GM10847 (cell line): Measurements from ENCODE around the gene EDAR.

Source experiments
- POLR2A ChIP-seq: IDR thresholded peaks from 2 replicates; pipeline ENCODE4 v1.6.1; 2011; ENCODE audit not compliant: insufficient read length; ENCODE audit errors: extremely low read depth

Gene EDAR

DNA sequence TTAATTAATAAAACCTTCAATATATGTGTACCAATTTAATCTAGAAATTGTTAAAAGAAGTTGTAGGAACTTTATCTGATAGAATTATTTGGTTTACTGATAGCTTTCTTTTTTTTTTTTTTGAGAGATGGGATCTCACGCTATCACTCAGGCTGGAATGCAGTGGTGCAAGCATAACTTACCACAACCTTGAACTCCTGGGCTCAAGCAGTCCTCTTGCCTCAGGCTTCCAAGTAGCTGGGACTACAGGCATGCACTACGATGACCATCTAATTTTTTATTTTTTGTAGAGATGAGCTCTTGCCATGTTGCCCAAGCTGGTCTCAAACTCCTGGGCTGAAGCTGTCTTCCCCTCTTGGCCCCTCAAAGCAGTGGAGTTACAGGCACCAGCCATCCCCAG is 135.6 kb downstream of the EDAR start:
- TF ChIP-seq POLR2A, result no peak

DNA sequence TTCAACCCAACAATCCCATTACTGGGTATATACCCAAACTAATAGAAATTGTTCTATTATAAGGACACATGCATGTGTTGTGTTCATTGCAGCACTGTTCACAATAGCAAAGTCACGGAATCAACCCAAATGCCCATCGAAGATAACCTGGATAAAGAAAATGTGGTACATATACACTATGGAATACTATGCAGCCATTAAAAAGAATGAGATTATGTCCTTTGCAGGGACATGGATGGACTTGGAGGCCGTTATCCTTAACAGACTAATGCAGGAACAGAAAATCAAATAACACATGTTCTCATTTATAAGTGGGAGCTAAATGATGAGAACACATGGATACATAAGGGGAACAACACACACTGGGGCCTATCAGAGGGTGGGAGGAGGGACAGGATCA is 136.6 kb downstream of the EDAR start:
- no peak for TF ChIP-seq POLR2A

DNA sequence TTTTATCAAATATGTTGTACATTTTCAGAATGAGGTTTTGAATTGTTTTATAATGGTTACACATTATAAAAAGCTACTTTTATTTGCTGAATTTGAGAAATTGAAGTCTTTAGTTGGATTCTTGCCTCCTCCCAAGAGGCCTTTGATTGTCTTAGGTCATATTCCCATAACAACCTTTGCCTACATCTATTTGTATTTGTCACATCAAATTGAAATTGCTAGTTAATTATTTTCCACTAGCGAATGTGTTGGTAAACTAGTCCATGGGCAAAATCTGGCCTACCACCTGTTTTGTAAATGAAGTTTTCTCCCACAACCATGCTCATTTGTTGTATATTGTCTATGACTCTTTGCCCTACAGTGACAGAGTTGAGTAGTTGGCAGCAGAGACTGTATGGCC is 142.0 kb downstream of the EDAR start:
- TF ChIP-seq POLR2A, result no peak

DNA sequence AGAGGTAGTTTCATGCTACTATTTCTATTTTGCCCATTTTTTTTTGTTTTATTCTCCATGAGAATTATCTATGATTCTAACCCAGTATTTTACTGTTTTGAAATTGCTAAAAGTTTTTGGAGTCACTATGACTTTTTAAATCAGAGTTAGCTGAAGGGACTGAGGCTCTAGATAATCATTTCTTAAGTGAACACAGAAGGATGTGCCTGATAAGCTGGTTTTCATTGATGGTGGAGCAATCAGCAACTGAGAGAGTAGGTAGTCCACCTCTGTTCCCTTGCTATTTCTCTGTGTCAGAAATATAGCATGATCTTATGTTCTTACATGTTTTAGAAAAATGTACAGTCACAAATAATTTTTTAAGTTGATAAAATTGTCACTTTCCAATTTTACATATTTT is 143.1 kb downstream of the EDAR start:
- no peak for TF ChIP-seq POLR2A
